Forelimb muscle (tissue), 1 donor: ENCODE measurements around the gene SSH2. TPM values are rescaled to one million over a fixed set of nuclear protein-coding genes. Genes with fewer than 3 reads are reported as not detected.
"Not testable (repeated sequence)": the region's sequence is repeated elsewhere in the genome, so short reads cannot be mapped to it uniquely, and the experiment has no call there.

Experiments used
- DNase-seq: peaks from one replicate; pipeline ENCODE4 v3.0.0-alpha.2; 2013; ENCODE audit warnings: low read depth
- polyA plus RNA-seq: library from polyadenylated mRNA; unstranded; fragments of 120-200 nt; gene quantifications from one replicate; pipeline ENCODE4 v1.2.1, GENCODE V29; 2013; ENCODE audit not compliant: insufficient read length

The SSH2 gene
- polyA plus RNA-seq, 1 donor, result 20.5 TPM

GRCh38 chr17:29874358-29874757 lies 55.7 kb downstream of the SSH2 start:
- DNase-seq, result not testable (repeated sequence)

DNA sequence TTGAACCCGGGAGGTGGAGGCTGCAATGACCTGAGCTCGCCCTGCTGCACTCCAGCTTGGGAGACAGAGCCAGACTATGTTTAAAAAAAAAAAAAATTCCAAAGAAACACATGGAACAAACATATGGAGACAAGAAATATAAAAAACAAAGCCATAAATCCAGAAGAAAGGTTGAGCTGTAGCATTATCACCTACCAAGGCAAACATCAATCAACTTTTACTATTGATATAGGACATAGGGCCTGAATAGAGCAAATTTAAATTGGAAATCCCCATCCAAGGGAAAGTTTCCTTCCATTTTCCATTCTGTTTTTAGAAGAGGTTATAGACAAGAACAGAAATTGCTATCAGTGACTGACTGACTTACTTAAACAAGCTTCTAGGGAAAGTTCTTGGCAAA lies 56.6 kb downstream of the SSH2 start:
- DNase-seq, result no peak

DNA sequence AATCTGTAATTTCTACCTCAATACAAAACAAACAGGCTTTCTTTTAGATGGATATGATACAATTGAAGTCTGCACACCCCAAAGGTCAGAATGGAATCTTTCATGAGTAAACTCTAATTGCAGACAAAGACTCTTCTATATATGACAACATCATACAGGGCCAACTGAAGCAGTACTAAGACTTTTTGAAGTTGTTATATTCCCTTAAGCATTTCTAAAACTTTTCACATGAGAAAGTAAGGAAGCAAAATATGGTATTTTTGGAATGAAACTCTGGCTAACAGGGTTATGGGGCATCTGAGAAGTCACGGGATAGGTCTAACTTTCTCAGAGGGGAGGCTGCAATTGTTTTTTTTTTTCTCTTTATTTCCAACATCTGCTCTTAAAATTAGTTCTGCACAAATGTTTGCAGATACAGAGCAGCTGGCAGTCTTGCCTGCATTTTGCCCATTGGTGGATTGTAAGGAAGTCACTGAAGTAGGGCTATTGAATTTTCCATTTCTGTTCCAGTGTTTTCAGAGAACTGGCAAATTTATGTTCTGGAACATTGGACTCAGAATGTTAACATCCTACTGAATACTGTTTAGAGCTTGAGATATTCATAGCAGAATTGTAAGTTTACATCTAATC lies 59.1 kb downstream of the SSH2 start:
- peak; percentile 17 for DNase-seq

DNA sequence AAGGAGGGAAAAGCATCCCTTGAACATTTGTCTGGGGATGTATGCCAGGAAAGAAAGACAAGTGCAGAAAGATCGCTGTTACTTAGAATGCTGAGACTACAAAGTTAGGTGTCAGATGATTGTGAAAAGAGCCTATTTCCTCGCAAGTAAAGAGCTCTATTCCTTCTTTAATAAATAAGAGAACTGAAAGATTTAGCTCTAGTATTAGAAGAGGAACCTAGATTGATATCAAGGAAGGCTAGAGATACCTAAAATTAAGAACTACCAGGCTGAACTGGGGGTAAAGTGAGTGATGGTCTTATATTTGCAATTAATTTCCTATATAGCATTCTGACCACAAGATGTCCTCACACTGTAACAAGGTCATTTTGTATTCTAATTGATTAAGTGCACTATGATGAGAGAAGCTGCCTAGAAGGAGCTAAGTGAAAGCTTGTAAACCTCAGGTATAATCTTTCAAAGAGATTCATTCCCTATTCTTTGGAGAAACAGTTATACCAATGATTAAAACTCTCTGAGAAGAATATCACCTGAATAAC lies 62.3 kb downstream of the SSH2 start:
- no peak for DNase-seq

GRCh38 chr17:29866746-29867404 lies 63.2 kb downstream of the SSH2 start:
- DNase-seq, result no peak

GRCh38 chr17:29864615-29865014 lies 65.4 kb downstream of the SSH2 start:
- DNase-seq, result no peak

DNA sequence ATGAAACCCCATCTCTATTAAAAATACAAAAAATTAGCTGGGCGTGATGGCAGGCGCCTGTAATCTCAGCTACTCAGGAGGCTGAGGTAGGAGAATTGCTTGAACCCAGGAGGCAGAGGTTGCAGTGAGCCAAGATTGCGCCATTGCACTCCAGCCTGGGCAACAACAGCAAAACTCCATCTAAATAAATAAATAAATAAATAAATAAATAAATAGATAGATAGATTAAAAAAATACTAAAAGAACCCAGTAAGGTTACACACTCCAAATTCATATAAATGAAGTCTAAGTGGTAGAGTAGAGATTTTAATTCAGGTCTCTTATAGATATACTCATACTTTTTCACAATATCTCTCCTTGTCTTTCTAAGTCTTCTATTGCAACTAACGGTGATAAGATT lies 65.9 kb downstream of the SSH2 start:
- DNase-seq, result not testable (repeated sequence)

DNA sequence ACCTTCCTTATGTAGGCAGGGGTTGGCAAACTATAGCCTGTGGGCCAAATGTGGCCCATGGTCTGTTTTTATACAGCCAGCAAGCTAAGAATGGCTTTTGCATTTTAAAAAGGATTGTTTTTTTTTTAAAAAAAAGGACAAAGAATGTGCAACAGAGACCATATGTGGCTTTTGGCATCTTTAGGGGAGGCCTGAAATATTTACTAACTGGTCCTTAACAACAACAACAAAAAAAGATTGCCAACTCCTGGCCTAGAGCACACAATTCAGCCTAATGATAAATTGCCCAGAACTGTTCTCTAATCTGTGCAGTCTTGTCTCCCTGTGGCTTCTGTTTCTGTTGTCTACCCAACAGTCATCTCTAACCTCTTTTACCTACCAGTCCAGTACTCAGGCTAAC lies 67.1 kb downstream of the SSH2 start:
- DNase-seq, result no peak

- DNase-seq, result no peak
Observed at GRCh38 chr17:29862127-29862526, 67.9 kb downstream of the SSH2 start.

DNA sequence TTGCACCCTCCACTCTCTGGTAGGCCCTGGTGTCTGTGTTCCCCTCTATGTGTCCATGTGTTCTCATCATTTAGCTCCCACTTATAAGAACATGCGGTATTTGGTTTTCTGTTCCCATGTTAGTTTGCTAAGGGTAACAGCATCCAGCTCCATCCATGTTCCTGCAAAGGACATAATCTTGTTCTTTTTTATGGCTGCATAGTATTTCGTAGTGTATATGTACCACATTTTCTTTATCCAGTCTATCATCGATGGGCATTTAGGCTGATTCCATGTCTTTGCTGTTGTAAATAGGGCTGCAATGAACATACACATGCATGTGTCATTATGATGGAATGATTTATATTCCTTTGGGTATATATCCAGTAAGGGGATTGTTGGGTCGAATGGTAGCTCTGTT lies 70.6 kb downstream of the SSH2 start:
- DNase-seq, result not testable (repeated sequence)

DNA sequence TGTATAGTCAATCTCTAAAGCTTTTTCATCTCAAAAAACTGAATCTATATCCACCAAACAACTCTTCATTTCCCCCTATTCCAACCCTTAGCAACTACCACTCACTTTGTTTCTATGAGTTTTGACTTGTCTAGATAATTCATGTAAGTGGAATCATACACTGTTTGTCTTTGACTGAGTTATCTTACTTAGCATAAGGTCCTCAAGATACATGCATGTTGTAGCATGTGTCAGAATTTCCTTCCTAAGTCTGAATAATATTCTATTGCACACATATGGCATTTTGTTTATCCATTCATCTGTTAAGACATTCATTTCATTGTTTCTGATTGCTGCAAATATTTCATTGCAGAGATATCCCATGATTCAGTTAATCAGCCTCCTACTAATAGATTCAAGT lies 72.2 kb downstream of the SSH2 start:
- no peak for DNase-seq

GRCh38 chr17:29857105-29857504 lies 72.9 kb downstream of the SSH2 start:
- DNase-seq, result not testable (repeated sequence)

GRCh38 chr17:29855686-29856085 lies 74.3 kb downstream of the SSH2 start:
- no peak for DNase-seq

DNA sequence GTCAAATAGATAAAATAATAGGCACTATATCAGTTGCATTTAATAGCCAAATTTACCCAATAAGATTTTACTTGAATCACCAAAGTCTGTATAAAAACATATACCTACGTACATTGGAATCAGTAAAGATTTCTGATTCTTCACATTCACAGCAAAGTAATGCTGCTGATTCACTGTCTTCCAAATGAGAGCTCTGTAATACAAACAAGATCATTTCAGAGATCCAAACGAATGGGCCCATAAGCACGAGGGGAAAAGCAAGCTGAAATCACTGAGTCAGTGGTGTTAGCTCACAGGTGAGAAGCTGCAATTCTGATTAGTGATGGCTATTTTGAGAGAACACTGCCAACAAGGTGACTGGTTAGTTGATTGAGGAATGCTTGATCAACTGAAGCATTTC lies 81.3 kb downstream of the SSH2 start:
- no peak for DNase-seq

DNA sequence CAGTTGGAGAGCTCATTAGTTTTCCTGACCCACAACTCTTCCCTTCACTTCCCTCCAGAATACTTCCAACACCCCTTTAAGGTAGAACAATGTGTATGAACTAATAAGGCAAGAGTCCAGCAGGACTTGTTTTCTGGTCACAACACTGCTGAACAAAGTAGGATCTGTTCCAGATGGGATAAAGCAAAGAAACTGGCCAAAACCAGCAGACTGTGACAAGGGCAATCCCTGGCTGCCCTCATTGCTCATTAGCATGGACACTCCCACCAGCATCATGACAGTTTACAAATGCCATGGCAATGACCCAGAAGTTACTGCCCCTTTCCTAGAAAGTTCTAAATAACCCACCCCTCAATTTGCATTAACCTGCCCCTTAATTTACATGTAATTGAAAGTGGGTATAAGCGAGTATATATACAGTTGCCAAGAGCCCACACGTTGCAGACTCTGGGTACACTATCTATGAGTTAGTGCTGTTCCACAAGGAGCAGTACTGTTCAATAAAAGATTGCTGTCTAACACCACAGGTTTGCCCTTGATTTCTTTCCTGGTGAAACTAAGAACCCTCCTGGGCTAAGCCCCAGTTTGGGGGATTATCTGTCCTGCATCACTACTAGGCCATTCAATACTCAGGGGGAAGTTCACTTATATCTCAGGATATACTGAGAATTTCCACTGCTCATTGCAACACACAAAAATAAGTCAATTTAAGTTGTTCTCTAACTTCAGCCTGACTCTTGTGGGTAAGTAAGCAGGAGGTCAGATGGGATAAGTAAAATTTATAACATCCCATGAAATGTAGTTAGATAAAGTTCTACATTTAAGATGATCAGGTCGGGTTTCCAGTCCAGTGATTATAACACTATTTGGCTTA lies 82.3 kb downstream of the SSH2 start:
- DNase-seq, result no peak

DNA sequence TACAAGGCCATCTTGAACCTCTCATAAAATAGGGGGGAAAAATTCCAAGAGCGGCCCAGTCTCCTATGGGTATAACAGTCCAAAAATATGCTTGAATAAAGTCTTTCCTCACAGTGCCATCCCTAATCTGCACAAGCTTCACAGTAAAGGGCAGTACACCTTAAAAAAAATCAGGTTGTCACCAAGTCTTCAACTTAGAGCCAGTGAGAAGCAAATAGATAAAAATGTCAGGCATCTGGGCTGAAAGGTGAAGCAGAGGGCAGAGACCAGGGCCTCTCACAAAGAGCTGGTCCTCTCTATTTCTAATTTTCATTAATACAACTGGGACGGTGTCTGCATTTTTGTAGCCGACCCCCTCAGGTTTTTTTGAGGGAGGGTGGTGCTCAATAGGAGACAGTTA lies 82.9 kb downstream of the SSH2 start:
- no peak for DNase-seq

DNA sequence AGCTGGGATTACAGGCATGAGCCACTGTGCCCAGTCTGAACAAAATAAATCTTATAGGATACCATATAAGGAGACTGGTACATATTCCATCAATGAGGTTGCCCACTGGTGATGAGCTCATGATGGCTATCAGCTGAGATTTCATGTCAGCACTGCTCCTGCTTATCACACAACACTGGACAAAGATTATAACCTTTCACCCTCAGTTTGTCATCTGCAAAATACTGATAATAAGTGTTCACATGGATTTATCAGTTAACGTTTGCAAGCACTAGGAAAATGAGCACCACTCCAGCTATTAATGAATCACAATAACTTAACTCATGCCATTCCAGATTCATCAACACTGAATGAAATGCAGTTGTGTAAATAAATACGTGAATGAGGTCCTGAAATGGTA lies 83.7 kb downstream of the SSH2 start:
- DNase-seq, result no peak

DNA sequence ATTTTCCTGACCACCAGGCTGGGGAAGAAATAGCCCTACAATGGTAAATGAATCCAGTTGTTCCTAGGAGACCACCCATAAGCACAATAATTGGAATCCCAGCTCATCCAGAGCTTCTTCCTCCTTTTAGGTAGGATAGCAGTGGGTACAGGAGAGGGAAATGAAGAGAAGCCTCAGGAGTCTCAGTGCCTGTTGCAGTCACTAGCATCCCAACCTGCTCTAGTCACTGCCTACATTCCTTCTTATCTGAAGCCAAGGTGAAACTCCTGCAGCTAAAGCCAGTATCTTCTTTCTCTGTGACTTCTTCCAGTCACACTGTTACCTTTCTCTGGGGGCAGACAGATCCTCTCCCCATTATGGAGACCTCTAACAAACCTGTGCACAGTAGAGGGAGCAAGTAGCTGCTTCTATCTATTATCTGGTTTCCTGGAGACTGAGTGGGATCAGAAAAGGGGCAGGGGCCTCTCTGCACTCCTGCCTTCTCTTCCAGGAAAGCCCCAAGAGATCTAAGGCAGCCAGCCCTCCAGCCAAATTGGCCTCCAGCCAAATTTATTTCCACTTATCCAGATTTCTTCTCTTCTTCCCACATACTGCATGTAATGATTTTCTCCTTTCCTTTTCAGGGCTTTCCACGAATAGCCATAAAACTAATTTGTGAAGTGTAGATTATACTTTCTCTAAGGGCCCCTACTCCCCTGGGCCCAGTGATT lies 85.5 kb downstream of the SSH2 start:
- DNase-seq, result peak; percentile 53

GRCh38 chr17:29840884-29841283 lies 89.1 kb downstream of the SSH2 start:
- no peak for DNase-seq

- no peak for DNase-seq
Observed at GRCh38 chr17:29839656-29840055, 90.4 kb downstream of the SSH2 start.

DNA sequence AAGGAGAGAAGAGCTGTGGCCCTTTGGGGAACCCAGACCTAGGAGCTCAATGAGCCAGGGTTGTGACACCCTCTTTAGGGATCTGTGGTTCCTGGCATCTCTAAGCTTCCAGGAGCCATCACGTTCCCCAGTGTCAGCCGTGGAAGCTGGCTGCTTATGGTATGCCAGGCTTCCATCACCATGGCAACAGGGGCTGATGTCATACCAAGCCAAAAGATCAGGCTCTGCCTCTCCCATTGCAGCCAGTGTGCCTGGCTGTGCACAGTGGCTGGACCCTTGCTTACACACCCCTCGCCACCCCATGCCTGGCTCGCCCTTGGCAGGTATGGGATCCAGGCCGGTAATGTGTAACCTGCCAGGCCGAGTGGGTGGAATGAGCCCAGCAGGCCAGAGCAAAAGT lies 91.1 kb downstream of the SSH2 start:
- no peak for DNase-seq

DNA sequence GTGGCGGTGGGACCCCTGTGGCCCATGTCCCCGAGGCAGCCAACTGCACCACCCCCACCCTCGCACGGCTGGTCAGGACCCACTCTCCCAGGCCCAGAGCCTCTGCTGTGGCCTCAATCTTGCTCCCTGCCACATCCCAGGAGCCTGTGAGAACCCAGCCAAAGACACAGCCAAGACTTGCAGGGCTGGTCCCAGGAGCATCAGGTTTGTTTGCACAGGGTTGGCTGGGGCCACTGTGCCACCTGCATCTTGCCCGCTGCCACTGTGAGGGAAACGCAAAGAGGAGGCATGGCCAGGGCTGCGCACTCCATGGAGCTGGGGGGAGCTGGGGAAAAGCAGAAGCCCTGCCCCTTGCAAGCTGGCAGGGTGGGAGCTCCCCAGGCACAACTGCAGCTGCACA lies 92.5 kb downstream of the SSH2 start:
- DNase-seq, result no peak
